HEK293 (cell line): ENCODE results near the gene ST3GAL5.
"Not testable (repeated sequence)": the region's sequence is repeated elsewhere in the genome, so short reads cannot be mapped to it uniquely, and the experiment has no call there.

ENCODE experiments used
- CTCF ChIA-PET: fragments of 350-600 bp; formaldehyde crosslinking; extraction: SDS; loops from one replicate; lab custom pipeline; 2021; ENCODE audit warnings: antibody characterized with exemption; lab: Yijun Ruan, JAX
- POLR2A ChIA-PET: fragments of 300-600 bp; formaldehyde crosslinking; extraction: SDS; loops from one replicate; lab custom pipeline; 2020; ENCODE audit warnings: antibody characterized with exemption, inconsistent platforms; lab: Yijun Ruan, JAX
- H3K27ac ChIP-seq: fragments of 200-500 bp; sonication (Bioruptor generic); 2 replicates; pipeline ENCODE4 v1.5.1; 2014; ENCODE audit warnings: low read depth, low read length, control low read depth, inconsistent platforms; ENCODE audit errors: extremely low read depth
- H3K36me3 ChIP-seq, 2 experiments: fragments of 200-500 bp in 1 of 2; sonication (Bioruptor generic) in 1 of 2; 1 replicate in 1 of 2; 2 replicates in 1 of 2; pipeline ENCODE4 v1.5.1; 2014 to 2017; ENCODE audit warnings: inconsistent platforms in 2 of 2, low read length in 2 of 2; ENCODE audit not compliant: control insufficient read depth in 2 of 2, insufficient read depth in 1 of 2
- H3K4me1 ChIP-seq: fragments of 200-500 bp; sonication (Bioruptor generic); 2 replicates; pipeline ENCODE4 v1.5.1; 2014; ENCODE audit warnings: mild to moderate bottlenecking, low read length, inconsistent platforms; ENCODE audit not compliant: control insufficient read depth, insufficient read depth
- H3K4me3 ChIP-seq: 2 replicates; pipeline ENCODE4 v1.5.1; 2011; ENCODE audit warnings: low read depth, mild to moderate bottlenecking, control low read depth, low read length, moderate library complexity
- H3K9me3 ChIP-seq: fragments of 200-500 bp; sonication (Bioruptor generic); 2 replicates; pipeline ENCODE4 v1.5.1; 2014; ENCODE audit warnings: low read depth, low read length, inconsistent platforms; ENCODE audit not compliant: control insufficient read depth, insufficient read depth
- GFI1B ChIP-seq: fragments of 450-650 bp; formaldehyde crosslinking; IDR thresholded peaks from 2 replicates; pipeline ENCODE4 v1.5.1; 2016; ENCODE audit warnings: missing biosample characterization, missing genetic modification characterization
- GLI4 ChIP-seq: fragments of 450-650 bp; formaldehyde crosslinking; IDR thresholded peaks from 2 replicates; pipeline ENCODE4 v1.5.1; 2016; ENCODE audit warnings: missing biosample characterization, missing genetic modification characterization
- KLF17 ChIP-seq: fragments of 450-650 bp; formaldehyde crosslinking; IDR thresholded peaks from 2 replicates; pipeline ENCODE4 v1.5.1; 2016; ENCODE audit warnings: missing biosample characterization, missing genetic modification characterization
- TSHZ1 ChIP-seq: fragments of 450-650 bp; formaldehyde crosslinking; IDR thresholded peaks from 2 replicates; pipeline ENCODE4 v1.5.1; 2016; ENCODE audit warnings: missing biosample characterization, missing genetic modification characterization, borderline replicate concordance
- YY1 ChIP-seq: fragments of 450-650 bp; formaldehyde crosslinking; IDR thresholded peaks from 2 replicates; pipeline ENCODE4 v1.5.1; 2018; ENCODE audit warnings: missing biosample characterization, missing genetic modification characterization
- ZBTB11 ChIP-seq: fragments of 450-650 bp; formaldehyde crosslinking; conservative IDR thresholded peaks from 2 replicates; pipeline ENCODE4 v1.5.1; 2016; ENCODE audit warnings: low read depth, missing biosample characterization, missing genetic modification characterization
- ZBTB21 ChIP-seq: fragments of 450-650 bp; formaldehyde crosslinking; IDR thresholded peaks from 2 replicates; pipeline ENCODE4 v1.5.1; 2017; ENCODE audit warnings: missing biosample characterization, missing genetic modification characterization
- ZBTB48 ChIP-seq: fragments of 450-650 bp; formaldehyde crosslinking; IDR thresholded peaks from 2 replicates; pipeline ENCODE4 v1.5.1; 2016; ENCODE audit warnings: missing biosample characterization, missing genetic modification characterization
- ZBTB8A ChIP-seq: fragments of 450-650 bp; formaldehyde crosslinking; IDR thresholded peaks from 2 replicates; pipeline ENCODE4 v1.5.1; 2016; ENCODE audit warnings: missing biosample characterization, missing genetic modification characterization
- ZNF140 ChIP-seq: fragments of 450-650 bp; formaldehyde crosslinking; IDR thresholded peaks from 2 replicates; pipeline ENCODE4 v1.5.1; 2016; ENCODE audit warnings: missing biosample characterization, missing genetic modification characterization
- ZNF175 ChIP-seq: fragments of 450-650 bp; formaldehyde crosslinking; IDR thresholded peaks from 2 replicates; pipeline ENCODE4 v1.5.1; 2016; ENCODE audit warnings: missing biosample characterization, missing genetic modification characterization
- ZNF23 ChIP-seq: fragments of 450-650 bp; formaldehyde crosslinking; IDR thresholded peaks from 2 replicates; pipeline ENCODE4 v1.5.1; 2016; ENCODE audit warnings: missing biosample characterization, missing genetic modification characterization, borderline replicate concordance
- ZNF366 ChIP-seq: fragments of 450-650 bp; formaldehyde crosslinking; conservative IDR thresholded peaks from 2 replicates; pipeline ENCODE4 v1.5.1; 2016; ENCODE audit warnings: missing biosample characterization, missing genetic modification characterization
- ZNF391 ChIP-seq: fragments of 450-650 bp; formaldehyde crosslinking; IDR thresholded peaks from 2 replicates; pipeline ENCODE4 v1.5.1; 2016; ENCODE audit warnings: low read depth, missing biosample characterization, missing genetic modification characterization, borderline replicate concordance
- ZNF394 ChIP-seq: fragments of 450-650 bp; formaldehyde crosslinking; IDR thresholded peaks from 2 replicates; pipeline ENCODE4 v1.5.1; 2016; ENCODE audit warnings: missing biosample characterization, missing genetic modification characterization, mild to moderate bottlenecking, moderate library complexity, borderline replicate concordance
- ZNF426 ChIP-seq: fragments of 450-650 bp; formaldehyde crosslinking; IDR thresholded peaks from 2 replicates; pipeline ENCODE4 v1.5.1; 2017; ENCODE audit warnings: missing biosample characterization, missing genetic modification characterization, mild to moderate bottlenecking, inconsistent platforms, moderate library complexity
- ZNF48 ChIP-seq: fragments of 450-650 bp; formaldehyde crosslinking; IDR thresholded peaks from 2 replicates; pipeline ENCODE4 v1.5.1; 2016; ENCODE audit warnings: missing biosample characterization, missing genetic modification characterization
- ZNF514 ChIP-seq: fragments of 450-650 bp; formaldehyde crosslinking; IDR thresholded peaks from 2 replicates; pipeline ENCODE4 v1.5.1; 2016; ENCODE audit warnings: missing biosample characterization, missing genetic modification characterization
- ZNF518A ChIP-seq: fragments of 450-650 bp; formaldehyde crosslinking; conservative IDR thresholded peaks from 2 replicates; pipeline ENCODE4 v1.5.1; 2016; ENCODE audit warnings: low read depth, missing biosample characterization, missing genetic modification characterization
- ZNF555 ChIP-seq: fragments of 450-650 bp; formaldehyde crosslinking; conservative IDR thresholded peaks from 2 replicates; pipeline ENCODE4 v1.5.1; 2017; ENCODE audit warnings: missing biosample characterization, mild to moderate bottlenecking, missing genetic modification characterization, inconsistent platforms
- ZNF600 ChIP-seq: fragments of 450-650 bp; formaldehyde crosslinking; IDR thresholded peaks from 2 replicates; pipeline ENCODE4 v1.5.1; 2016; ENCODE audit warnings: missing biosample characterization, missing genetic modification characterization
- ZNF623 ChIP-seq: fragments of 450-650 bp; formaldehyde crosslinking; IDR thresholded peaks from 2 replicates; pipeline ENCODE4 v1.5.1; 2016; ENCODE audit warnings: missing biosample characterization, missing genetic modification characterization
- ZNF704 ChIP-seq: fragments of 450-650 bp; formaldehyde crosslinking; IDR thresholded peaks from 2 replicates; pipeline ENCODE4 v1.5.1; 2016; ENCODE audit warnings: missing biosample characterization, missing genetic modification characterization

The ST3GAL5 gene

GRCh38 chr2:85830645-85831044 lies 58.1 kb downstream of the ST3GAL5 start (continued):
- TF ChIP-seq ZNF391 (tag by site-specific recombination) = no peak
- no peak for TF ChIP-seq YY1
- TF ChIP-seq KLF17 (tag by site-specific recombination) = no peak
- TF ChIP-seq ZBTB48 (tag by site-specific recombination) = no peak
- TF ChIP-seq GFI1B (tag by site-specific recombination) = no peak
- TF ChIP-seq ZNF48 (tag by site-specific recombination) = no peak
- no peak for TF ChIP-seq ZNF600 (tag by site-specific recombination)
- no peak for TF ChIP-seq ZBTB21
- TF ChIP-seq ZBTB8A (tag by site-specific recombination) = no peak
- TF ChIP-seq TSHZ1 = no peak
- no peak for TF ChIP-seq ZNF175 (tag by site-specific recombination)
- TF ChIP-seq ZNF514 = no peak
- TF ChIP-seq GLI4 (tag by site-specific recombination) = no peak
- TF ChIP-seq ZNF704 (tag by site-specific recombination) = no peak
- no peak for TF ChIP-seq ZNF366 (tag by site-specific recombination)
- TF ChIP-seq ZNF23 = no peak

- not testable (repeated sequence) for H3K4me1 ChIP-seq
- TF ChIP-seq ZNF518A (tag by site-specific recombination) = peak; percentile 62; the same call in 1 of the 2 replicates
- peak; percentile 47 for TF ChIP-seq ZNF426 (tag by site-specific recombination)
- TF ChIP-seq ZNF140 (tag by site-specific recombination) = peak; percentile 20; the same call in 1 of the 2 replicates
- TF ChIP-seq ZNF394 = peak; percentile 82
- peak; percentile 28; the same call in 1 of the 2 replicates for TF ChIP-seq ZNF555 (tag by site-specific recombination)
- TF ChIP-seq ZNF623 (tag by site-specific recombination) = peak; percentile 48
- peak; percentile 63 for TF ChIP-seq ZBTB11 (tag by site-specific recombination)
- TF ChIP-seq, all 188 proteins: peak for 7; not testable (repeated sequence) for 181
- not testable (repeated sequence) for H3K4me3 ChIP-seq, H3K9me3 ChIP-seq, H3K27ac ChIP-seq, H3K36me3 ChIP-seq
- ChIA-PET CTCF (interaction anchor here (0.7 to 12.5 kb wide), 6 partner anchors 10 to 249 kb away, joined by 3 to 216 read pairs (median 4); no protein-coding TSS in a partner anchor), POLR2A (interaction anchor here (0.7 kb wide), 1 partner anchor 142 kb away, joined by 4 read pairs; no protein-coding TSS in a partner anchor)
Measured at GRCh38 chr2:85829394-85829793, 59.4 kb downstream of the ST3GAL5 start.
